ENCODE results near the gene C2CD4B.

The C2CD4B gene, protein sequence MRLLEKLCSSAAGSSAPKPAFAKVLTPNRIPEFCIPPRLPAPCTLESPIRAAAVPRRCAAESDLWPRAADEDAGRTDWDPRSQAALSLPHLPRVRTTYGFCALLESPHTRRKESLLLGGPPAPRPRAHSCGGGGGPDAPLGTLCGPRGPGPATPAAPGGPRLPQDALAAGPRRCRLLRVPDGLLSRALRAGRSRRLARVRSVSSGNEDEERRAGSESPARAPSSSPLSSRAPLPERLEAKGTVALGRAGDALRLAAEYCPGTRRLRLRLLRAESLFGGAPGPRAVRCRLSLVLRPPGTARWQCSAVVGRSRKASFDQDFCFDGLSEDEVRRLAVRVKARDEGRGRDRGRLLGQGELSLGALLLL

DNA sequence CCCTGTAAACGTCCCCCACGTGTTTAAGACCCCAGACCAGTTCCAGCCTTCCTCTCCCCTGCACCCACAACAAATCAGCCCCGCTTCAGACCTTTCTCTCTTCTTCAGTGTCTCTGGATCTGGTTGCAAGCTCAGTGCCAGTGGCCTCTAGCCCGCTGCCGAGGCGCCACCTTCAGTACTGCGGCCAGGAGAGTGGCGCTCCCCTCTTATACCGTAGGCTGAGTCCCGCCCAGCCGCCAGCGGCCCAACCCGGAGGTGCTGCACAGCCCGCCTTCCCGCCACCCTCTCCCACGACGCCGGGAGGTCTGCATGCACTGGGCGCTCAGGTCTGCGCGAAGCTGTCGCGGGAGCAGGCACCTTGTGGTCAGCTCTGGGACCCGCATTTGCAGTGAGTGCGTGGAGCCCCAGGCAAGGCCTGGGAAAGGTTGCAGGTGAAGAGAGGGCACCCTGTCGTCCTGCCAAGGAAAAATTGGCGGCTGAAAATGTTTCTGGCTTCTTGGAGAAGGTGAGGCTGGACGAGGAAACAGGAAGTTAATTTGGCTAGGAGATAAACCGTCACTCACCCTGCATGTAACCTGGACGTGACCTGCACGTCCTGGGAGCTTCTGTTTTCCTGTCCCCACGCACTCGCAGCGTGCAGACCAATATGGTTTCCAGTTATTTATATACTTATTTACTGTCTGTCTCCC lies at the start of gene C2CD4B:
C2CD4B (minus strand) TSS at position 182 of the 689 bp plus-strand sequence. CDS start 301 bp downstream, outside the sequence.
- FAIRE-seq (no peak), DNase-seq (ENCODE audit: extremely low spot score, insufficient read length, low read depth) (no peak)

DNA sequence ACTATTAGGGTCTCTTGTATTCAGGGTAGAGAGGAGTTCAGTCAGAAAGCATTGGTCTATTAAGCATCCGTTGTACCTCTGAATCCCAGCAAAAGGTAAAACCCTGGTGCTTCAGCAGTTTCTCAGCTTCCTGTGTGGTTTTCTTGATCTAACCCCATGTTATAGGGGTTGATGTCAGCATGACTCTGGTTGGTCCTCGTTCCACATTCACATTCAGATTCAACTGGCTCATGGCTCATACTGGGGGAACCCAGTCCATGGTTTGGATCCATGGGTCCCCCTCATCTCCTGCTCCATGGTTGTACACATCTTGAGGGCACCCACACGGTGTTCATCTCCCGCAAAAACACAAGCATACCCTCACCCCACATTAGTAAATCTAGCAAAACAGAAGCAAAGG lies 47.7 kb upstream of the C2CD4B start:
- DNase-seq (ENCODE audit: extremely low spot score, insufficient read length, low read depth) (no peak), FAIRE-seq (no peak)

DNA sequence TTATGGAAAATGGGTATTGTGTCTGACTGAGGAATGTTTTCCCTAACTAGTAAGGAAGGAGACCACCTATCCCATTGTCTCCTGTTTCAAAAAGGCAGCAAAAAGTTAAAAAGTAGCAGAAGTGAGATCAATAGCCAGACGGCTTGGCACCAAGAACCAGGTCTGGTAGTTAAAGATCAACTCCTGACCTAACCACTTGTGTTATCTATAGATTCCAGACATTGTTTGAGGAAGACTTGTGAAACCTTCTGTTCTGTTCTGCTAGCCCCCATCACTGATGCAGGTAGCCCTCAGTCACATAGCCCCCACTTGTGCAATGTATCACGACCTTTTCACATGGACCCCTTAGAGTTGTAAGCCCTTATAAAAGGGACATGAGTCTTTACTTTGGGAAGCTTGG lies 46.3 kb upstream of the C2CD4B start:
- no peak for DNase-seq (ENCODE audit: extremely low spot score, insufficient read length, low read depth)
- FAIRE-seq = no peak

DNA sequence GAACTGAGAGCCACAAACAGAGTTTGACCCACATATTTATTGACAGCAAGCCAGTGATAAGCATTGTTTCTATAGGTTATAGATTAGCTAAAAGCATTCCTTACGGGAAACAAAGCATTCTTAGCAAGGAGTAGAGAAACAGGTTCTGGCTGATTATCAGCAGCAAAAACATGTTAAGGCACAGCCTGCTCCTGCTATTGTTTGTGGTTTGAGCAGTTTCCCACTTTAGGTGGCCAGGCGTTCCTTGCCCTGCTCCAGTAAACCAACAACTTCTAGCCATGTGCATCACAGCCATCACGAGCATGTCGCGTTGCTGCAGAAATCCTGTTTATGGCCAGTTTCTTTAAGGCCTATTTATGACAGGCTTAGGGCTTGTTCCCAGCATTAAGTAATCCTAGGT lies 44.7 kb upstream of the C2CD4B start:
- FAIRE-seq (no peak), DNase-seq (ENCODE audit: extremely low spot score, insufficient read length, low read depth) (no peak)

DNA sequence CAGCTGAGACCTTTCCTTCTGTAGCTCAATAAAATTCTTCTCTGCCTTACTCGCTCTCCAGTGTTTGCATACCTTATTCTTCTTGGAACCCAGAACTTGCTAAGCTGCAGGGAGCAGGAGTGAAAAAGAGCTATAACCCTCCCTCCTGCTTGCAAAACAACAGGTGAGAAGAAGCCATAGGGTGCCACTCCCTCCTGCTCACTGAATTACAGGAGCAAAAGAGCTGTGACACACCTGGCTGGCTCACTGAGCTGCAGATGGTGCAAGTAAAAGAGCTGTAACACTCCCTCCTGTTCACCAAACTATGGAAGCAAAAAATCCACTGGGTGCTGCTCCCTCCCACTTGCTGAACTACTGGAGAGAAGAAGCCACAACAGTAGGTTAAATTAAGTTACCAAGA lies 44.2 kb upstream of the C2CD4B start:
- no peak for FAIRE-seq
- no peak for DNase-seq (ENCODE audit: extremely low spot score, insufficient read length, low read depth)

DNA sequence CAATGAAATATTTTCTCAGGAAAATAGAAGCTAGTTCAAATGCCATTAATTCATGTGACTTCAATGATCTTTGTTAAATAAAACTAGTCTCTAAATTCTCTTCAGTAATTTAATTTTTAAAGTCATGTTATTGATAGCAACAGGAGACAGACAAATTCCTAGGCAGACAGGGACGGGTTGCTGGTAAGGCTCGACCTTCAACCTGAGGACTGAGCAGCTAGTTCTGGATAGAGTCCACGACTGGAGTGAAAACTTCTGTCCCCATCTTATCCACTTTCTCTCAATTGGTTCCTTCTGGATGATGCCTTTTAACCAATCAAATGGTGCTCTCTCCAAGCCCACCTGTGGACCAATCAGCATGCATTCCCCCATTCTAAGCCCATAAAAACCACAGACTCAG lies 43.8 kb upstream of the C2CD4B start:
- FAIRE-seq = no peak
- no peak for DNase-seq (ENCODE audit: extremely low spot score, insufficient read length, low read depth)

DNA sequence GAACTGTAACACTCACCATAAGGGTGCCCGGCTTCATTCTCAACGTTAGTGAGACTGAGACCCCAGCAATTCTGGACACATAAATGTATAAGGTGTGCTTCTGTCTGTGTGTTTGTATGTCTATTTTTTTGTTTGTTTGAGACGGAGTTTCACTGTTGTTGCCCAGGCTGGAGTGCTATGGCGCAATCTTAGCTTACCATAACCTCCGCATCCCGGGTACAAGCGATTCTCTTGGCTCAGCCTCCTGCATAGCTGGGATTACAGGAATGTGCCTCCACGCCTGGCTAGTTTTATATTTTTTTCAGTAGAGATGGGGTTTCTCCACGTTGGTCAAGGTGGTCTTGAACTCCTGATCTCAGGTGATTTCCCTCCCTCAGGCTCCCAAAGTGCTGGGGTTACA lies 43.3 kb upstream of the C2CD4B start:
- DNase-seq (ENCODE audit: extremely low spot score, insufficient read length, low read depth) (no peak), FAIRE-seq (no peak)

DNA sequence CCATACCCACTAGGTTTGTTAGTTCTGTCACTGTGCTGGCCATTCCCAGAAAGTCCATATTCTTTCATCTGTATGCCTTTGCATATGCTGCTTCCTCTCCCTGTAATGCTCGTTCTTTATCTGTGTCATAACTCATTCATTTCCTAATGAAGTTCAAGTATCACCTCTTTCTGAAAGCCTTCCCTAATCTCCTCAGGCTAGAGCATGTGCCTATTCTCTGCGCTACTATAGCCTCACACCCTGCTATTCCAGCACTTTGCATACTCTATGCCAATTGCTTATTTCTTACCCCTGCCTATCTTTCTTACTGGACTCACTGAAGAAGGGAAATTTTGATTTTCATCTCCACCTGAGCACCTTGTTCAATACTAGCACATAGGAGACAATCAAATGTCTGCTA lies 25.6 kb upstream of the C2CD4B start:
- no peak for DNase-seq (ENCODE audit: extremely low spot score, insufficient read length, low read depth)
- FAIRE-seq = no peak

DNA sequence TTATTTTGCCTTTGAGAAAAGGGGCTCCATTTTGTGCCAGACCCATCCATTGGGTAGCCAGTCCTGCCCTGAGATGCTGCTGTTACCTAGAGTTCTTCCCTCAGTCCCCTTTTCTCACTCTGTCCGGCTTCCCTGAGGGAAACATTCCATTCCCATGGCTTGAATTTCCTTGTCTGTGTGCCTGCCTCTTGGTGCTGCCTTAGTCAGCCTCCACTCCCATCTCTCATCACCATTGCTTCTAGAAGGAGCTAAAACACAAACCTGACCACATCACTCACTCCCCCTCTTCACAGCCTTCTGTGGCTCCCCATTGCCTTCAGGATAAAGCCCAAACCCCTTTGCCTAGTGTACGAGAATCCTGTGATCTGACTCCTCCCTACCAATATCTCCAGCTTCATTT lies 25.2 kb upstream of the C2CD4B start:
- no peak for FAIRE-seq
- no peak for DNase-seq (ENCODE audit: extremely low spot score, insufficient read length, low read depth)

DNA sequence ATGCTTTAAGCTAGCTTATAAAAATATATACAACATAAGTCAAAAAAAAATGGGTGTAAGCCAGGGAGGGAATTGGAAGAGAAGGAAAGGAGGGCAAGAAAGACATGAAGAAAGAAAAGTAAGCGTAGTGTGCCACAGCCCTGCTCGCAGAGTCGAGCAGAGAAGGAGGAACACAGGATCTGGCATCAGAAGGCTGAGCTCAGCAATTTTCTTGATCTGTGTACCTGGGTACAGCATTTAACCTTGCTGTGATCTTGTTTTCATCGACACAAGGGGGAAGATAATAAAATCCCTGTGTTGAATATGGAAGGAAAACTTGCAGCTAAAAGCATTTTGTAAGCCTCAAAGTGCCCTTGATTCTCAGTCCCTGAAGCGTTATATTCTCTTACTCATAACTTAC lies 23.7 kb upstream of the C2CD4B start:
- FAIRE-seq = no peak
- DNase-seq (ENCODE audit: extremely low spot score, insufficient read length, low read depth) = no peak

DNA sequence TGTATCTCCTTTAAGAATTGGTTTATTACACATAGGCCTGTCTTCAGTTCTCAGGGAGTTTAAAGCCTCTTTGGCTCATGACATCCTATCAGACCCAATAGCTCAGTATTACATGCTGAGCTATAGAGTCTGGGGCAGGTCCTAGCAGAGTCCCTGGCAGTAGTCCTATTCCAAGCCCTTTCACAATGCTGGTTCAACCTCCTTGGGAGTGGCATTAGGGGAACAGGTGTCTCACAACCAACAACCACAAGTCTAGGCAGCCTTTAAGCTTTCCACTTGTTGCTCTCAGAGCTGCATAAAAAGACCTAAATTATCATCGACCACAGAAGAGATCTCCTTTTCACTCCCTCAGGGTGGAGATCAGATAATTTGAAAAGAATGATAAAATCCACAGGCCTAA lies 22.8 kb upstream of the C2CD4B start:
- no peak for DNase-seq (ENCODE audit: extremely low spot score, insufficient read length, low read depth)
- FAIRE-seq = no peak

DNA sequence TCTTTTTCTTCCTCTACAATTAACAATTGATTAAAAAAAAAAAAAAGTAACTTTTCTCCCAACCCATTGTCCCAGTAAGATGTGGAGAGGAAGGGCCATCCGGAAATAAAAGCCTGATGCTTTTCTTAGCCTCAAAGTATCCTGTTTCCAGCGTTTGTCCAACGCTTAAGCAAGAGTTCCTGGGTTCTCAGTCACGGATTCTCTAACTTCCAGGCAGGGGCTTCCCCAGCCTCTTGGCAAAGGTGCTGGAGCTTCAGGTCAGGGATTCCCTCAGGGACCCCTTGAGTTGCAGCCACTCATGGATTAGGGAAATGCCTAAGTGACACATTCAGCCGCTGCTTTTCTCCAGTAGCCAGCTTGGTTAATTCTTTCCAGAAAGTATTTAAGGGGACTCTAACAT lies 22.3 kb upstream of the C2CD4B start:
- no peak for DNase-seq (ENCODE audit: extremely low spot score, insufficient read length, low read depth)
- no peak for FAIRE-seq

DNA sequence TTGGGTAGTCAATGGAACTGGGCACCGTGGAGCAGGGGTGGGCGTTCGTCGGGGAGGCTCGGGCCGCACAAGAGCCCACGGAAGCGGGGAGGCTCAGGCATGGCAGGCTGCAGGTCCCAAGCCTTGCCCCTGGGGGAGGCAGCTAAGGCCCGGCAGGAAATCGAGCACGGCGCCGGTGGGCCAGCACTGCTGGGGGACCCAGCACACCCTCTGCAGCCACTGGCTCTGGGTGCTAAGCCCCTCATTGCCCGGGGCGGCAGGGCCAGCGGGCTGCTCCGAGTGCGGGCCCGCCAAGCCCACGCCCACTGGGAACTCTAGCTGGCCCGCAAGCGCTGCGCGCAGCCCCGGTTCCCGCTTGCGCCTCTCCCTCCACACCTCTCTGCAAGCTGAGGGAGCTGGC lies 21.5 kb upstream of the C2CD4B start:
- DNase-seq (ENCODE audit: extremely low spot score, insufficient read length, low read depth) (no peak), FAIRE-seq (no peak)

DNA sequence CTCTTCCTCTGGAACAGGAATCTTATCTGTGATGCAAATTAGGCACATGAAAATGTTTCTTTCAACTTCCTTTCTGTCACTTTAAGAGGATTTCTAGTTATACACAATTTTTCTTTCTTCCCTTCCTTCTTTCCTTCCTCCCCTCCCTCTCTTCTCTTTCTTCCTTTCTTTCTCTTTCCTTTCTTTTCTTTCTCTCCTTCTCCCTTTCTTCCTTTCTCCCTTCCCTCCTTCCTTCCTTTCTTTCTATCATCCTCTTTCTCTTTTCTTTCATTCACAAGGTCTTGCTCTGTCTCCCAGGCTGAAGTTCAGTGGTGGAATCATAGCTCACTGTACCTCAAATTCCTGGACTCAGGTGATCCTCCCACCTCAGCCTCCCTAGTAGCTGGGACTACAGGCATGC lies 18.0 kb upstream of the C2CD4B start:
- FAIRE-seq = no peak
- no peak for DNase-seq (ENCODE audit: extremely low spot score, insufficient read length, low read depth)

DNA sequence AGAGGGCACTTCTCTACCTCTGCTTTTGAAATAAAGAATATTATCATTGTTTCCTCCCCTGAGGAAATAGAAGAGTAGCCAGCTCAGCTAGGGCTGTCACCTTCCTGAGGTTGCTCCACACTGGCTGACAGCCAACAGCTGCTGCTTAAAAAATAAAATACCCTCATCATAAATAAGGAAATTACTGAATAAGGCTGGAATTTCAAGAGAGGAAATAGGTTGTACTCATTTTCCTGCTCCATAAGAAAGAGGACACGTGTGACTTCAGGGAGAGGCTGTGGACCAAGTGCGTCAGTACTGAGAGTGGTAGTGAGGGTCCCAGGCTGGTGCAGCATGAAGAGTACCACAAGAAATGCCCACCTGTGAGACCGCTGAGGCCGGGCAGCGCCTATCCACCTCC lies 8.1 kb upstream of the C2CD4B start:
- FAIRE-seq = no peak
- no peak for DNase-seq (ENCODE audit: extremely low spot score, insufficient read length, low read depth)

DNA sequence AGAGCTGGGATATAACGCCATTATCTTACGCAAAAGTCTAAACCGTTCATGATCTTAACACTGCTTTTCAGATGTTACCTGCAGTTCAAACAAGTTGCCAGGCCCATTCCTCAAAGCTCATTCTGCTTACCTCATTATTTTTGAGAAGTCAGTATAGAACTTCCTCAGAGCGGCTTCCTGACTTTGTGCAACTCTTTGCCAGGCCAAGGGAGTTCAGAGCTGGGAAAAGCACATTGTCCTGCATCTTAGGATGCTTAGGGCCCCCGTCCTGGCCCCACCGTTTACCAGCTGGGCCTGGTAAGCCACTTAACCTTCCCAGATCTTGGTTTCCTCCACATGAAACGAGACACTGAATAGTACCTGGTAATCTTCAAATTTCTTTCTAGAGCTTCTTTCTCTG lies 6.8 kb upstream of the C2CD4B start:
- DNase-seq (ENCODE audit: extremely low spot score, insufficient read length, low read depth) (no peak), FAIRE-seq (no peak)

DNA sequence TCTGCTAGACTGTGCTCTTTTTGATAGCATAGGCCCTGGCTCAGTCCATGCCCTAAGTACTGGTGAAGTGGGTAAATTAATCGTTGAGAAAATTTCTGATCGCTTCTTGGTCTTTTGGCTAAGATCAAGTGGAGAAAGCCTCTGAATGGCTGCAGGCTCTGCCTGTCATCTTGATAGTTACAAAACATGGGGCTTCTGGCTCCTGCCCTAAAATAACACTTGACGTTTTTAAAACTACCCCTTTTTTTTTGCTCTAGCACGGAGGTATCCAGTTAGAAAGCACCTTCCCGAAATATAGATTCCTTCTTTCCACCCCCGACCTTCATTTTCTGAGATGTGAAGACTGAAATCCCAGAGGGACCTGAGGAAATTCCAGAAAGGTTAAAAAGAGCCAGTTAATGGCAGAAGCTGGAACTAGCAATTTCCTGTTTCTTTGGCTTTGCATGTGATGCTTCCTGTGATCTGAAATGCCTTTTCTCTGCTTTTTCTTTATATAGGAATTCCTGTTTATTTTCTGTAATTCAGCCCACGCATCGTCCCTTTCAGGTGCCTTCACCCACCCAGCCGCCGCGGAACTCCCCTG lies 799 bp upstream of the C2CD4B start:
- DNase-seq (ENCODE audit: extremely low spot score, insufficient read length, low read depth) (no peak), FAIRE-seq (no peak)

DNA sequence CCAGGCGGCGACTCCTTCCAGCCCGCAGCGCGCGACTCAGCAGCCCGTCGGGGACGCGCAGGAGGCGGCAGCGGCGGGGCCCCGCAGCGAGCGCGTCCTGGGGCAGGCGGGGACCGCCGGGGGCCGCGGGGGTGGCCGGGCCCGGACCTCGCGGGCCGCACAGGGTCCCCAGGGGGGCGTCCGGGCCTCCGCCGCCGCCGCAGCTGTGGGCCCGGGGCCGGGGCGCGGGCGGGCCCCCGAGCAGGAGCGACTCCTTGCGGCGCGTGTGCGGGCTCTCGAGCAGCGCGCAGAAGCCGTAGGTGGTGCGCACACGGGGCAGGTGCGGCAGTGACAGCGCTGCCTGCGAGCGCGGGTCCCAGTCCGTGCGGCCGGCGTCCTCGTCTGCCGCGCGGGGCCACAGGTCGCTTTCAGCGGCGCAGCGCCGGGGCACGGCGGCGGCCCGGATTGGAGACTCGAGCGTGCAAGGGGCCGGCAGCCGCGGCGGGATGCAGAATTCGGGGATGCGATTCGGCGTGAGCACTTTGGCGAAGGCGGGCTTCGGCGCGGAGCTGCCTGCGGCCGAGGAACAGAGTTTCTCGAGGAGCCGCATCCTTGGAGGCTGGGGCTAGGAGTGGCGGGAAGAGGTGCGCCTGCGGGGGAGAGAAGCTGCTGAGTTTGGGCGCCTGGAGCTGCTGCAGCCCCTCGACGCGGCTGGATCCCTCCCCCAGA lies 535 bp downstream of the C2CD4B start:
- DNase-seq (ENCODE audit: extremely low spot score, insufficient read length, low read depth) (no peak), FAIRE-seq (no peak)

DNA sequence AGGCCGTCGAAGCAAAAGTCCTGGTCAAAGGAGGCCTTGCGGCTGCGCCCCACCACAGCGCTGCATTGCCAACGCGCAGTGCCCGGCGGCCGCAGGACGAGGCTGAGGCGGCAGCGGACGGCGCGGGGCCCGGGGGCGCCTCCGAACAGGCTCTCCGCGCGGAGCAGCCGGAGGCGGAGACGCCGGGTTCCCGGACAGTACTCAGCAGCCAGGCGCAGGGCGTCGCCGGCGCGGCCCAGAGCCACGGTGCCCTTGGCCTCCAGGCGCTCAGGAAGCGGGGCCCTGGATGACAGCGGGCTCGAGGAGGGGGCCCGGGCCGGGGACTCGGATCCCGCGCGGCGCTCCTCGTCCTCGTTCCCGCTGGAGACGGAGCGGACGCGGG lies 1.1 kb downstream of the C2CD4B start:
- DNase-seq (ENCODE audit: extremely low spot score, insufficient read length, low read depth) (no peak), FAIRE-seq (no peak)

DNA sequence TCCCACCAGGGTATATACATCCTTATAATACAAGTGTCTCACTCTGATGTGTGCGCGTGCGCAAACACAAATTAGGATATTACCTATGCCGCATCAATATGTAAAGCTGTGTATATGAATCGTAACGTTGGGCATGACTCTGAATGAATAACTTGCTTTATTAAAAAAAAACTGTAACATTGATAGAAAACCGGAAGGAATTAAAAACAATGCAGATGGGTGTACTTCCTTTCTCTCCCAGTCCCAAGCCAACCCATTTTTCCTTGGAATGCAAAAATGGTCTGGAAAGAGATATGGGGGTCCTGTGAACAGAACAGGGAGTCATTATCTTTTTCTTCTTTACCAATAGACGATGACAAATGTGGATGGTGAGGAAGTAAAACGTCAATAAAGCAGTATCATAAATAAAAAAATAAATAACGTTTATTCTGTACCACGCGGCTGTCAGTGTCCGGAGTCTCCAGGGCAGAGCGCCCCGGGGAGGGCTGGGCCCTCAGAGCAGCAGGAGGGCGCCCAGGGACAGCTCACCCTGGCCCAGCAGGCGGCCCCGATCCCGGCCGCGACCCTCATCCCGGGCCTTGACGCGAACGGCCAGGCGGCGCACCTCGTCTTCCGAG lies 1.6 kb downstream of the C2CD4B start:
- DNase-seq (ENCODE audit: extremely low spot score, insufficient read length, low read depth) (no peak), FAIRE-seq (no peak)

DNA sequence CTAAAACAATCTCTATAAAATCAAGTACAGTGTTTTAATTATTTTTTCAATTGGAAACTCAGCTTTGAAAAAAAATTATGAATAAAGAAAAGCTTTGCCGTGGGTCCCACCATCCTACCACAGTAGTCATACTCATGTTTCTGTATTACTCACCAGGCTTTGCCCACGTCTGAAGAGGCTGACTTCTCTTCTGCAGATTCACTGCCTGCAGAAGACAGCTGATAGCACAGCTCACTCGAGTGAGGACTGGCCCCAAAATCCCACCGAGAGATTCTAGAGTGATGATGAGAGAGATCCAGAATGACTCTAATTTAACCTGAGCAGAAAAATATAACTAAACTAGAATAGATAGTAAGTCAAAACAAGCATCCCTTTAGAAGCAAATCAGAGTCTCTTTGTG lies 11.9 kb downstream of the C2CD4B start:
- DNase-seq (ENCODE audit: extremely low spot score, insufficient read length, low read depth) (no peak), FAIRE-seq (no peak)
